ENCODE measurements around the gene RBMS3.

RBMS3 gene

GRCh38 chr3:29279286-29279685, 1.6 kb upstream of the RBMS3 start:
- DNase-seq = no peak

DNA sequence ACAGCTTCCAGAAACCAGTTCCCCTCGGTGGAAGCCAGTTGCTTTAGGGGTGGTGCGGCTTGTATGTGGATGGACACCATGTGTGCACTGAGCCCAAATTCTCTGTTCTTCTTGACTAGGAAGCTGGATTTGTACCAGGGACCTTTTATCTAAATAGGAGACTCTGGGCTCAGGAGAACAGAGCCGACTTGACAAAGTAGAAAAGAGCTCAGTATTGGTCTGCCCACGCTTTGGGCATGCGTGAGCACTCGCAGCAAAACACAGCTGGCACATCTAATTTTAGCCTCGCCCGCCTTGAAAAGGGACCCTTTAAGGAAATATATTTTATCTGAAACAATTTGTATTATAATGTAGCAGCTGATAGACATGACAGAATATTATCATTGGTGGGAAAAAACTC, 1.1 kb upstream of the RBMS3 start:
- peak; percentile 54 for DNase-seq

GRCh38 chr3:29281094-29281343, 148 bp downstream of the RBMS3 start:
- DNase-seq = no peak

GRCh38 chr3:29281344-29282241, 722 bp downstream of the RBMS3 start:
- DNase-seq = peak; percentile 57

DNA sequence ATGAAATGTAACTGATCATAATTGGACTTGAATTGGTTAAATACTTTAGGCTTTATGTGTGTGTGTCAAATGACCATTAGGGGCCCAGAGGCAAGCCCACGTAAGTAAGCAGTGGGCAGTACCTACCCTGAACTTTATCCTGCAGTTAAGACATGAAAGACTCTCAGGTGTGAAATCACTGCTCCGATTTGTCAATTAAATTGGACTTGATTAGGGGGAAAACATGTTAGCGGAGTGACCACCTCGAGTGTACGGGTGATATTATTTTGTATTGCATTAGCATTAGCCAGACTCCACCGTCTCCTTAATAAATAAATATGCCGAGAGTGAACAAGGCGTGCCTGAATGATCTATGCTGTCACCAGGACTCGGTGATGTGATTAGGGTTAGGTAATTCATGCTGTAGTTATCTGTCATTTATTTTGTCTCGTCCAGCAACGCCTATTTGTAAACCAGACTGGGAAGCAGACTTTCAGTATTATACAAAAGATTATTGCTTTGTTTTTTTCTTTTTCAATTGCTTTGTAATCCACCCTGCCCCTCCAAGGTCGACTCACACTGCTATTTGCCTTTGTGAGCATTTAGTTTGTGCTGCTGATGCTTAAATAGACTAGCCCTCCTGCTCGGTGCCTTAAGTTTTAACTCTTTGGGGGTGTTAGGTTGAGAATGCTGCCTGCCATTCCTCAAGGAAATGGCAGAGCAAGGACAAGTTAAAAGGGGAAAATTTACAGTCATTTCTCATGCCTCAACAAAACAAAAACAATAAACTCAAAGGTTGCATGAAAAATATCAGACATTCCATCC, 1.8 kb downstream of the RBMS3 start:
- peak; percentile 53 for DNase-seq

DNA sequence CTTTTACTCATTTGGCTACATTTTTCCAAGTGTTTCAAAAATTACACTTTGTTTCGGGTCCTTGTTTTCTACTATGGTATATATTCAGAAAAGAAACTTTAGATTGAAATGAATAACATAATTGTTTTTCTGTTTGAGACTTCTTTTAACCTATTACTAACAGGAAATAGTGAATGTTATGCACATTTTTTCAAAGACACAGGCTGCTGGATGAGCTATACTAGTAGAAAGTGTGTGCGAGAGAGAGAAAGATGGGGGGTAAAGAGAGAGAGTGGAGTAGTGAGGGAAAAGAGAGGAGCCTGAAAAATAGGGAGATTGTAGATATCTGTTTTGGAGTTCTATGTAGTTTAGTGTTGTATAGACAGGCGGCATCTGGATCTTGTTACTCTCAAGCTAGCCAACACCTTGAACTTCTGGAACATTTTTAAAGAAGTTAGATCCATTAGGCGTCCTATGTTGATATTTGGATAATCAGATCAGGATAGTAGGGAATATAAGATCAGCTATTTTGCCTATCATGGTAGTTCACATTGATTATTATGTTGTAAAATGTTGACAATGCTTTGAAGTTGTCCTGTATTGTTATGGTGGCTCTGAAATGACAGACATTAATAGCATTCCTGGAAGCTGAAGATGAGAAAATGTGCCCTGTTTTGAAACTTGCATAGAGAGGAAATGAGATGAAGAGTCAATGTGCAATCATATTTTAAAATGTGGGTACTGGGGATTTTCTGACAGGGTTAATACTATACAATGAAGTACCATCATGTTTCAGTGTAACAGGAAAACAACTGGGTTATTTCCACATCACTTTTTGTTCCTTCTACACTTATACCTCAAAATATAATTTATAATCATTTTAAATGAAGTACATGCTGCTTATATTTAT, 2.6 kb downstream of the RBMS3 start:
- DNase-seq = no peak

GRCh38 chr3:29284497-29284896, 3.6 kb downstream of the RBMS3 start:
- no peak for DNase-seq

DNA sequence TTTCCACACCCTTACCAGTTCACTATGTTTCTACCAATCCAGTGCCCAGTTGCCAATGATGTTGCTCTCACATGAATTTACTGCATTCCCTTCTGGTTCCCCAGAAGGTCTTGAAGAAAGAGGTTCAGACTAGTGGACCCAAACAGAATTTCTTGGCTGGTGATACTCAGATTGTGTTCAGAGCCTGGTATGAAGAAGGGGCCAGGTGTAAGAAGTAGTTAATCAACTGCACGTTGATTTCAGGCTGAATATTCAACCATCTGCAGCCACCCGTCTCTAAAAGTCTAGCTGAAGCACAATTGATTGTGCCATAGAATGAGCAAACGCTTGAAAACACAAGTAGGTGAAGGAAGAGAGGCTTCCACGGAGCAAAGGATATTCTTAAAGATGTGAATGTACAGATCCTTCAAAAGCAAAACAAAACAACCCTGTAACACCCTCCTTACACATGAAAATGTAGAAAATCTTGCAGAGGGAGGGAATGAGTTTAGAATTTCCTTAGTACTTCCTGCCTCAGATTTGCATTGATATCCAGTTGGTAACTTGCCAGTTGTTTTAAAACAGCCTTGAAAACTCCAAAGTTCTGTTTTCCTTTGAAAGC, 4.7 kb downstream of the RBMS3 start:
- DNase-seq = no peak

DNA sequence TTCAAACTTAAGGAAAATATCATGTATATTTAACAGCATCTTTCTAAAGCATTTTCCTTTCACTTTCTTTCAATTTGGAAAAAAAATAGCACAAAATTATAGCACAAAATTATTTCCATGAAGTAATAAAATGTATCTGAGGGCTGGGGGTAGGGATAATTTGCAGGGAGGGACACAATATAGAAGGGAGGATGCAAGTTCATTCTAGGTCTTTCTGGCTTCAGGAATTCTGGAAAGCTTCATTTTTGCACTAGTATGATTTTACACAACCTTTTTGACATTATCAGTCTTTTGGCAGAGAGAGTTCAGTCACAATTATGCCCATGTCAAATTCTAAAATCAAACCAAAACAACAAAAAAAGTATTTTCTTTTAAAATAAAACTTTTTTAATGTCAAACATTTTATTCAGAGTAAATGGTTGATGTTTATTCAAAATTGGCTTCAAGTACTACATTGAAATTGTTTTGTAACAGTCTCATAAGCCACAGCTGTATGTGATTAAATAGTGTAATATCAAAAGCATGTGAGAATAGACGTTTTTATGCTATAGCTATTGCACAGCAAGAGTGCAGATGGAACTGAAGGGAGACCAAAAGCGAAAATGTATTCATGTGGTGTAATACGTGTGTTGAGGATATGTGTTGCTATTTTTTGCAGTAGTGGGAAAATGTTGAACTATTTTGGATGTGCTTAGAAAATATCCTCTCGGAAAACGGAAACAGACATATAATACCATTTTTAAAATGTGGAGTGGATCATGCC, 5.8 kb downstream of the RBMS3 start:
- no peak for DNase-seq

- no peak for DNase-seq
These were observed 9.7 kb downstream of the RBMS3 start for GRCh38 chr3:29290596-29290995.

DNA sequence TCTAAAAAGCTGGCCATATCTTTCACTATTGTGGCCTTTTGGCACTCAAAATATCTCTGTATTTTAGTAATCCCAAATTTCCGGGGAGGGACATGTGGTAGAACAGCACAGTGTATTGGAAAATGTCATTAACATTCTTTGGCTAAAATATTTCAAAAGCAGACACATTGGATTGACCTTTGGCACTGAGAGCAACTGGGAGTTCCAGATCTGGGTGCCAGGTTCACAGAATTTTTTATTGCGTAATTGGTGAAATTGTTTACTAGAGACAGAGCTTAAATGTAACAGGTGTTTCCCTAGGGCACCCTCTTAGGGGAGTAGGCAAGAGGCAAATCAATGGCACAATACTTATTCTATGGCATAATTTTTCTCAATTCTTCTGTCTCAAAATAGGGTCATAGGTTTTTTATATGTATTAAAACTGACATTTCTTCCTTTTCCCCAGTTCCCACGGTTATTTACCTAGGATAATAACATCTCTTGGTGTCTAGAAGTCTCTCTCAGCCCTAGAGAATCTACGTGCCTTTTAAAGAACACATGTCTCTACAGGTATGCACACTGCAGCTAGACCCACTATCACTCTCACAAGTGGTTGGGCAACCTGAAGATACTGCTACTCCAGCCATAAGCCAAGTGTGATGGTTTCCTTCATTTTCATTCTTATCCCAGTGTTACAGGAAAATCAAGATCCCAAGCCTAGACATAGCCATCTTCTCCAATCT, 10.6 kb downstream of the RBMS3 start:
- no peak for DNase-seq

DNA sequence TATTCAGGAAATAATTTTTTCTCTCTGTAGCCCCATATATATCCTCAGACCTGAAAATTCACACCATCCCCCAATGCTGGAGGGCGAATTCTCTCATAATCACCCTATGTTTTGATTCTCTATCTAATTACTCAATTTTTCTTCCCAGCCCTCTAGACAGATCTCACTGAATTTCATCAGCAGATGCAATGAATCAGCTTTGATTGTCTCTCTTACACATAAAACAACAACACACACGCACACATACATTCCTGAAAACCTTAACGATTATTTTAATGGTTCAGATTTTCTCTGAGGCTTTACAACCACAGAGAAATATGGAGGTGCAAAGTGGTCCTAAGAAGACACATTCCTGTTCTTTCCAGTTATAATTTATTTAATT, 11.1 kb downstream of the RBMS3 start:
- no peak for DNase-seq

GRCh38 chr3:29293421-29293820, 12.6 kb downstream of the RBMS3 start:
- DNase-seq = no peak

DNA sequence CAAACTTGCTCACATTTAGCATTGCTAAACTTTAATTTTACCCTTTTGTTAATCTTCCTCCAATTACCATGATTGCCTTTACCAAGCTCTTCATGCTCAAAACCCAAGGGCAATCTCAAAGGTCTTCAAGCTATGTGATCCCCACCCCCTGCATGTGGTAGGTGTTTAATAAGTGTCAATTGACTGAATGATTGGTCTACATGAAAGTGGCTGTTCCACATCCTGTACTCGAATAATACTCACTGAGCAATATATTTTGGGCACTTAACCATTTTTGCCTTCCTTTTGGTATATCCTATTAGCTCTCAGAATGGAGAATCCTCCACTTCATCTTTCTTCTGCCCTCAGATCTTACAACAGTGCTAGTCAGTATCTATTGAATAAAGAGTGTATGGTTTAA, 17.1 kb downstream of the RBMS3 start:
- no peak for DNase-seq

DNA sequence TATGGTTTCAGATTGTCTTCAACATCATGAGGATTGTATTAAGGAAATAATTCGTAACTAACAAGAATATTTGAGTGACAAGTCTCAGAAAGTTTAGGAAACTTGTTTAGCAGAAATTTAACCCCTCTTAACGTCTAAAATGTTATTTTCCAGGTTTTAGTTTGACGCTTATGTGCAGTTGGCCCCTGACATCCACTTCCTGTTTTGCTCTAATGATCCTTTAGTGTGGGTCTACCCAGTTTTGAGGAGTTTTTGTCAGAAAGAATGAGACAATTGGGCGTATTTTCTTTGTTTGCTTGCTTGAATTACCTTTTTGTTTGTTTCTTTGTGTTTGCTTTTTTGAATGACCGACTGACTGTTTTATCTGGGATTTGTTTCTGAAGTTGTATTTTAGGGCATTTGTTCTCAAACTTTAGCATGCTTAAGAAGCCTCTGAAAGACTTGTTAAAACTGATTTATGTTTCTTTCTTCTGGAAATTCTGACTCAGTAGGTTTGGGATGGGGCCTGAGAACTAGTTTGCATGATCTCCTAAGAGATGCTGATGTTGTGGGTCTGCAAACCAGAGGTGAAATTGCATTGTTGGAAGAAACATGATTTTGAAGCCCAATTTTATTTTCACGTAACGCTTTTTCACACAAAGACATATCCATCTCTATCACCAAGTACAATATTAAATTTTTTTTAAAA, 20.6 kb downstream of the RBMS3 start:
- DNase-seq = no peak

DNA sequence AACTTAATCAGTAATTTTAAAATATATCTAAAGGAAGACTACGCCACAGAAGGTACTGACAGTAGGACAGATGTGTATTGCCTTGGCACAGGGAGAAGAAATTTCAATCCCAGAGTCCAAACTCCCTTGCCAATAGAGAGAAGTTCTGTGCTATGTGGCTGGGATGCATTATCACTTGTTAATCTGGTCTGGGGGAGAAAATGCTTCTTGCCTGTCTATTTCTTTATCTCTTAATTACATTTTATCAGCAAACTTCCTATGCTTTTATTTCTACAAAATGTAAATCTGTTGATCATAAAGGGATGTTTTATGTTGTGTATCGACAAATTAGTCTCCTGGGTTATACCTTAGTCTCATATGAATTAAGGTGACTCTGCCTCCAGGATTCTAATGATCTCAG, 21.7 kb downstream of the RBMS3 start:
- DNase-seq = no peak

DNA sequence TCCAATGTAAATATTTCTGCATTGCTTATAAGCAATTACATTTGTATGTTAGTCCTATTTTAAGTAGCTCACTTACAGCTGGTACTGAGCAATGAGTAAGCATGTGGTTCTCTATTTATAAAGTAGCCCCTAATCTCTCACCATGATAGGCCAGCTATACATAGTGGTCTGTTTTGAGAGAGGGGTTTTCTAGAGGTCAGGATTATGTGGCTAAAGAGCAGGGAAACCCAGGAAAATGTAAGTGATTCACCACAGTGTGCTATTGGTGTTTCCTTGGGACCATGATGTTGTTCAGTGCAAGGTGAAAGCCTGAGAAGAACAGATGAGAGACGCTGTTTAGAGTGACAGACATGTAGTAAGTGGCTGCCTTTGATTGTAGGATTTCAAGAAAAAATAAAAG, 26.4 kb downstream of the RBMS3 start:
- no peak for DNase-seq

DNA sequence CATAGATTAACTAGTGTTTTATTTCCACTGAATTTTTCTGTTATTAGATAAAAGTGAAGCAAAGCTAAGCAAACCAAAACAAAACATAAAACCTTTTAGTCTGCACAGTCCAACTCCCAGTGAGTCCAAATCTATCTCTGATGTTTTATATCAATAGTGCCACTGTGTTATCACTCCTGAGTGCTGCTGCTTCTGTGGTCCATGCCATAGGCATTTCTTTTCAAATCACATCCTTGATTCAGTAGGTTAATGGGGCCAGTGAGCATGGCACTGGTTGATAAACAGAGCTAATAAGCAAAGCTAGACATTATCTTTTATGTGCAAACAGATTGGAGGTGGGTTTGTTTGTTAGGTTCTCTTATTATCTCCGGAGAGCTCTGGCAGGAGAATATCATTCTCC, 30.0 kb downstream of the RBMS3 start:
- no peak for DNase-seq

GRCh38 chr3:29311795-29312194, 30.9 kb downstream of the RBMS3 start:
- no peak for DNase-seq

GRCh38 chr3:29312395-29312794, 31.5 kb downstream of the RBMS3 start:
- DNase-seq = no peak

- no peak for DNase-seq
These were observed 32.1 kb downstream of the RBMS3 start for GRCh38 chr3:29312960-29313452.

Data from femur (tissue), 1 donor.